Stomach (tissue), 4 donors: Measurements from ENCODE around the gene USB1.

Experiments
- EP300 ChIP-seq: sonication (generic); formaldehyde crosslinking; IDR thresholded peaks from one replicate; pipeline ENCODE4 v1.6.1; 2017; ENCODE audit warnings: antibody characterized with exemption
- POLR2A ChIP-seq, 4 donors: fragments of 450-650 bp; IDR thresholded peaks; one replicate each; pipeline ENCODE4 v1.6.1; 2016; ENCODE audit warnings: antibody characterized with exemption in 4 of 4, control low read depth in 2 of 4, mild to moderate bottlenecking in 1 of 4, moderate library complexity in 1 of 4
- TF ChIP-seq, protein P1 (sequence below), 7 experiments: fragments of 450-650 bp in 4 of 7; fragments of 200-600 bp in 3 of 7; sonication (generic) in 3 of 7; IDR thresholded peaks; one replicate each; pipeline ENCODE4 v1.5.1; 2016 to 2019; ENCODE audit warnings: antibody characterized with exemption in 7 of 7, control low read depth in 2 of 7, mild to moderate bottlenecking in 1 of 7

DNA sequence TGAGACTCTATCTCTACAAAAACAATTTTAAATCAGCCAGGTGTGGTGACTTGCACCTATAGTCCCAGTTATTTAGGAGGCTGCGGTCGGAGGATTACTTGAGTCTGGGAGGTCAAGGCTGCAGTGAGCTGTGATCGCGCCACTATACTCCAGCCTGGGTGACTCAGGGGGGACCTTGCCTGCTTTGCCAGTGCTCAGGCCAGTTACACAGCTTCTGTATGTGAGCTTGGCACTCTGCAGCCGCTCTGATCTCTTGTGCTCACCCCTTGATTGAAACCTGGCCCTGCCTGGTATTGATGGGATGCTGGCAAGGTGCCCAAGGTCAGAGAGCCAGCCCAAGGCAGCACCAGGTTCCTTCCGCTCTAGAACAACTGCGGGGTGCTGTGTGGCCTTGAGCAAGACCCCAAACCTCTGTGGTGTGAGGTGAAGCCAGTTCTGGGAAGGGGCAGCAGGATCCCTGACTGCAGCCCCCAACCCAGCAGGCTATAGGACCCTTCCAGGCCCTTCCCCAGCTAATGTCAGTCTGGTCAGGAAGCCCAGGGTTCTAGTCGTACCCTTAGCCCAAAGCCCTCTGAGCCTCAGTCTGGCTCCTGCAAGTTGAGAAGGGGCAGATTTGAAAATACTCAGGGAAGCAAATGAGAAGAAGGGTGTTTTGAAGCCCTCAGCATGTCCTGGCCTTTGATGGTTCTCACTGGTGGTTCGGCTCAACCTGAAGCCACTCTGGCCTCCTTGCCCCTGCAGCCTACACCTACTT, 43.2 kb downstream of the USB1 start:
- TF ChIP-seq POLR2A (IDR thresholded peaks at IDR 0.05) (no peak), EP300 (no peak)
- TF ChIP-seq, protein P1, sequence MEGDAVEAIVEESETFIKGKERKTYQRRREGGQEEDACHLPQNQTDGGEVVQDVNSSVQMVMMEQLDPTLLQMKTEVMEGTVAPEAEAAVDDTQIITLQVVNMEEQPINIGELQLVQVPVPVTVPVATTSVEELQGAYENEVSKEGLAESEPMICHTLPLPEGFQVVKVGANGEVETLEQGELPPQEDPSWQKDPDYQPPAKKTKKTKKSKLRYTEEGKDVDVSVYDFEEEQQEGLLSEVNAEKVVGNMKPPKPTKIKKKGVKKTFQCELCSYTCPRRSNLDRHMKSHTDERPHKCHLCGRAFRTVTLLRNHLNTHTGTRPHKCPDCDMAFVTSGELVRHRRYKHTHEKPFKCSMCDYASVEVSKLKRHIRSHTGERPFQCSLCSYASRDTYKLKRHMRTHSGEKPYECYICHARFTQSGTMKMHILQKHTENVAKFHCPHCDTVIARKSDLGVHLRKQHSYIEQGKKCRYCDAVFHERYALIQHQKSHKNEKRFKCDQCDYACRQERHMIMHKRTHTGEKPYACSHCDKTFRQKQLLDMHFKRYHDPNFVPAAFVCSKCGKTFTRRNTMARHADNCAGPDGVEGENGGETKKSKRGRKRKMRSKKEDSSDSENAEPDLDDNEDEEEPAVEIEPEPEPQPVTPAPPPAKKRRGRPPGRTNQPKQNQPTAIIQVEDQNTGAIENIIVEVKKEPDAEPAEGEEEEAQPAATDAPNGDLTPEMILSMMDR (IDR thresholded peaks at IDR 0.05) = no peak
